AG10803 (cell line): ENCODE data around the gene FOXP1.

Experiments
- DNase-seq: peaks from one replicate; pipeline ENCODE4 v3.0.0; 2010; ENCODE audit warnings: low read depth
- H3K4me3 ChIP-seq: 2 replicates; pipeline ENCODE4 v1.5.1; 2011; ENCODE audit warnings: mild to moderate bottlenecking, low read length, control low read depth
- CTCF ChIP-seq: conservative IDR thresholded peaks from 2 replicates; pipeline ENCODE4 v1.5.1; 2011; ENCODE audit warnings: mild to moderate bottlenecking, low read length, control low read depth, inconsistent platforms

Gene FOXP1

GRCh38 chr3:71578054-71578751, 5.3 kb downstream of the FOXP1 start:
- H3K4me3 ChIP-seq, result no peak overlapping the region
- peak; percentile 34 for DNase-seq
- TF ChIP-seq CTCF, result no peak

GRCh38 chr3:71577011-71577410, 6.5 kb downstream of the FOXP1 start:
- no peak for DNase-seq
- TF ChIP-seq CTCF, result no peak
- no peak overlapping the region for H3K4me3 ChIP-seq

- no peak overlapping the region for H3K4me3 ChIP-seq
- DNase-seq, result no peak
- no peak for TF ChIP-seq CTCF
Observed at GRCh38 chr3:71575433-71575832, 8.1 kb downstream of the FOXP1 start.

- DNase-seq, result no peak
- no peak for TF ChIP-seq CTCF
- no peak overlapping the region for H3K4me3 ChIP-seq
Observed at GRCh38 chr3:71573181-71573580, 10.3 kb downstream of the FOXP1 start.

GRCh38 chr3:71570546-71570945, 13.0 kb downstream of the FOXP1 start:
- no peak for TF ChIP-seq CTCF
- H3K4me3 ChIP-seq, result no peak overlapping the region
- peak; percentile 68 for DNase-seq

GRCh38 chr3:71568207-71568606, 15.3 kb downstream of the FOXP1 start:
- DNase-seq, result no peak
- no peak overlapping the region for H3K4me3 ChIP-seq
- TF ChIP-seq CTCF, result no peak

GRCh38 chr3:71566776-71567175, 16.8 kb downstream of the FOXP1 start:
- DNase-seq, result no peak
- no peak overlapping the region for H3K4me3 ChIP-seq
- TF ChIP-seq CTCF, result no peak
